ENCODE results near the gene MAST4. TPM values are rescaled to one million over a fixed set of nuclear protein-coding genes. Genes with fewer than 3 reads are reported as not detected.

MAST4 gene
- total and polyA plus RNA-seq, 2 of the 8 experiments (the other 6 are each of a cell fraction or from before 2014, with no cell fraction given), result 1.5 to 2.6 TPM

- ChIA-PET CTCF (ENCODE audit: partially characterized antibody) (interaction anchor here (0.6 to 6.6 kb wide), 12 partner anchors 9 to 1573 kb away, joined by 3 to 34 read pairs (median 4); no protein-coding TSS in a partner anchor), POLR2A (ENCODE audit: partially characterized antibody) (interaction anchor here (1.9 kb wide), 1 partner anchor 14 kb away, joined by 5 read pairs; no protein-coding TSS in a partner anchor)
- H3K4ac ChIP-seq (replicated peaks; ENCODE audit: insufficient read length, low read depth, low read length), result no peak overlapping the region
- H2AFZ ChIP-seq (ENCODE audit: low read length), result no peak overlapping the region
- no peaks in the 10 kb centered on the region for H3K79me2 ChIP-seq (ENCODE audit: control insufficient read depth in 1 of 2, insufficient read depth in 2 of 2, low read length in 2 of 2)
- no peak overlapping the region for H2AK5ac ChIP-seq (ENCODE audit: low read depth, low read length)
- H3K4me2 ChIP-seq (ENCODE audit: insufficient read depth in 1 of 2, low read depth in 2 of 2, low read length in 2 of 2), result no peak overlapping the region
- H2BK15ac ChIP-seq (ENCODE audit: low read length), result no peak overlapping the region
- peaks cover 0 to 4% (median 2%) of the 10 kb centered on the region in 4 experiments; a peak in 4 of 7 replicates for H3K4me1 ChIP-seq (replicated peaks in 1 of 4; ENCODE audit: control insufficient read depth in 3 of 4, insufficient read depth in 4 of 4, low read length in 3 of 4)
- no peak overlapping the region for H3K18ac ChIP-seq (ENCODE audit: extremely low read depth, low read length)
- no peaks in the 10 kb centered on the region for H4K20me1 ChIP-seq (replicated peaks in 1 of 2; ENCODE audit: control insufficient read depth in 1 of 2, insufficient read depth in 2 of 2, low read length in 2 of 2)
- no peak overlapping the region for H2BK20ac ChIP-seq (ENCODE audit: low read length)
- H3K79me1 ChIP-seq (ENCODE audit: low read depth, low read length), result no peaks in the 10 kb centered on the region
- H3K23ac ChIP-seq (ENCODE audit: insufficient read length), result no peak overlapping the region
- no peak overlapping the region for H2BK5ac ChIP-seq (ENCODE audit: low read depth, low read length)
- no peak overlapping the region for H4K91ac ChIP-seq (replicated peaks; ENCODE audit: insufficient read length, low read length)
- H3K27me3 ChIP-seq (replicated peaks in 1 of 4; ENCODE audit: control insufficient read depth in 3 of 4, extremely low read depth in 1 of 4, insufficient read depth in 3 of 4, low read length in 3 of 4), result no peaks in the 10 kb centered on the region
- WGBS, 2 experiments (ENCODE audit: extremely low coverage in 1 of 2, insufficient coverage in 1 of 2, insufficient read length in 1 of 2, insufficient replicate concordance in 2 of 2, low coverage in 1 of 2, low lambda C conversion rate in 2 of 2, missing lambda C conversion rate in 1 of 2), result 6% methylated on average over 1 of the region's 1 CpG; no CpG with 5 or more reads in 1 of the 2 experiments
- no peaks in the 10 kb centered on the region for H3K36me3 ChIP-seq (ENCODE audit: control insufficient read depth in 2 of 4, insufficient read depth in 4 of 4, low read length in 3 of 4)
- H2BK12ac ChIP-seq (ENCODE audit: low read depth, low read length), result no peak overlapping the region
- DNase-seq (ENCODE audit: low read depth in 1 of 2, low spot score in 2 of 2) (no peak), FAIRE-seq (peak; percentile 72)
- H3K27ac ChIP-seq (ENCODE audit: low read depth, low read length), result no peak overlapping the region
- no peak overlapping the region for H3K4me3 ChIP-seq (ENCODE audit: extremely low read depth in 1 of 4, insufficient read depth in 2 of 4, low read depth in 3 of 4, low read length in 4 of 4)
- no peak overlapping the region for H3K9ac ChIP-seq (replicated peaks in 1 of 4; ENCODE audit: extremely low read depth in 1 of 4, low read depth in 3 of 4, low read length in 3 of 4)
- H3K23me2 ChIP-seq (ENCODE audit: low read depth, low read length), result no peaks in the 10 kb centered on the region
- no peaks in the 10 kb centered on the region for H3K9me3 ChIP-seq (ENCODE audit: insufficient read depth in 2 of 2, low read depth in 1 of 2, low read length in 1 of 2)
- no peak overlapping the region for H4K8ac ChIP-seq (ENCODE audit: extremely low read depth, insufficient read depth, low read length)
- no peak overlapping the region for H3K56ac ChIP-seq (replicated peaks; ENCODE audit: insufficient read length, low read depth, low read length)
- H3K14ac ChIP-seq (ENCODE audit: insufficient read length), result no peak overlapping the region
- no peak overlapping the region for H4K5ac ChIP-seq (ENCODE audit: insufficient read length, low read depth, low read length)
- H2BK120ac ChIP-seq (replicated peaks; ENCODE audit: low read depth, low read length), result no peak overlapping the region
- TF ChIP-seq CBX8 (IDR thresholded peaks at IDR 0.05; ENCODE audit: borderline replicate concordance, low read depth, low read length) (no peak), HDAC2 (IDR thresholded peaks at IDR 0.05; ENCODE audit: borderline replicate concordance in 1 of 2, low read depth in 2 of 2, low read length in 2 of 2) (no peak), TEAD4 (IDR thresholded peaks at IDR 0.05; ENCODE audit: low read depth, low read length) (peak; percentile 63)
Observed at GRCh38 chr5:66989286-66989685, 393.1 kb downstream of the MAST4 start.

Data from H1 (cell line).